Astrocyte (in vitro differentiated cells and primary cell): ENCODE measurements around the gene CLK2.
A peak's percentile ranks its signal among the peaks of the same experiment; 100 is the strongest.

Source experiments
- EZH2 ChIP-seq: IDR thresholded peaks from 2 replicates; pipeline ENCODE4 v1.6.1; 2012; ENCODE audit warnings: mild to moderate bottlenecking, low read length, inconsistent platforms; ENCODE audit not compliant: insufficient read depth
- TF ChIP-seq, protein P1 (sequence below): IDR thresholded peaks from 2 replicates; pipeline ENCODE4 v1.5.1; 2011; ENCODE audit warnings: low read depth, mild to moderate bottlenecking, inconsistent platforms, low read length, moderate library complexity; ENCODE audit not compliant: insufficient read depth

- TF ChIP-seq, protein P1, sequence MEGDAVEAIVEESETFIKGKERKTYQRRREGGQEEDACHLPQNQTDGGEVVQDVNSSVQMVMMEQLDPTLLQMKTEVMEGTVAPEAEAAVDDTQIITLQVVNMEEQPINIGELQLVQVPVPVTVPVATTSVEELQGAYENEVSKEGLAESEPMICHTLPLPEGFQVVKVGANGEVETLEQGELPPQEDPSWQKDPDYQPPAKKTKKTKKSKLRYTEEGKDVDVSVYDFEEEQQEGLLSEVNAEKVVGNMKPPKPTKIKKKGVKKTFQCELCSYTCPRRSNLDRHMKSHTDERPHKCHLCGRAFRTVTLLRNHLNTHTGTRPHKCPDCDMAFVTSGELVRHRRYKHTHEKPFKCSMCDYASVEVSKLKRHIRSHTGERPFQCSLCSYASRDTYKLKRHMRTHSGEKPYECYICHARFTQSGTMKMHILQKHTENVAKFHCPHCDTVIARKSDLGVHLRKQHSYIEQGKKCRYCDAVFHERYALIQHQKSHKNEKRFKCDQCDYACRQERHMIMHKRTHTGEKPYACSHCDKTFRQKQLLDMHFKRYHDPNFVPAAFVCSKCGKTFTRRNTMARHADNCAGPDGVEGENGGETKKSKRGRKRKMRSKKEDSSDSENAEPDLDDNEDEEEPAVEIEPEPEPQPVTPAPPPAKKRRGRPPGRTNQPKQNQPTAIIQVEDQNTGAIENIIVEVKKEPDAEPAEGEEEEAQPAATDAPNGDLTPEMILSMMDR = peak; percentile 32
- no peak for TF ChIP-seq EZH2
Measured at GRCh38 chr1:155226188-155226909, 47.0 kb downstream of the CLK2 start.
